Femur (tissue), 1 donor: Measurements from ENCODE around the gene RASAL2.
"Not testable (repeated sequence)": the region's sequence is repeated elsewhere in the genome, so short reads cannot be mapped to it uniquely, and the experiment has no call there.

Source experiments
- DNase-seq: peaks from one replicate; pipeline ENCODE4 v3.0.0-alpha.2; 2017

The RASAL2 gene

GRCh38 chr1:178500091-178500770 is 406.3 kb downstream of the RASAL2 start:
- no peak for DNase-seq

GRCh38 chr1:178500936-178501554 is 407.1 kb downstream of the RASAL2 start:
- no peak for DNase-seq

- DNase-seq, result peak; percentile 74
Measured at GRCh38 chr1:178501705-178502329, 407.9 kb downstream of the RASAL2 start.

DNA sequence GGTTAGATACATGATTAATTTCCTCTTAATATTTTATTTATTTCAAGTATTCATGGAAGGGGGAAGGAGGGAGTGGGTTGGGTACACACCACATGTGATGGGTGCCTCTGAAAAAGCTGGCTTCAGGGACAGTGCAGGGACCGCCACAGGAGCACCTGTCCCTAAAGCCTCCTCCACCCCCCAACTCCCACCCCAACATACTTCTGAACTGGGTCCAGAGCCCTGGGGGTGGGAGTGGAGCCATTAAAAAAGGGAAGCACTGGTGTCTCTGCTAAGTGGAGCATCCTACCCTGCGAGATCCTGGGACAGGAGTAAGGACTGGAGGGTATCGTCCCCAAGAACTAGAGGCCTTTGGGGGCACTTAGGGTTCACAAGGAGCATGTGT is 408.4 kb downstream of the RASAL2 start:
- DNase-seq, result no peak

DNA sequence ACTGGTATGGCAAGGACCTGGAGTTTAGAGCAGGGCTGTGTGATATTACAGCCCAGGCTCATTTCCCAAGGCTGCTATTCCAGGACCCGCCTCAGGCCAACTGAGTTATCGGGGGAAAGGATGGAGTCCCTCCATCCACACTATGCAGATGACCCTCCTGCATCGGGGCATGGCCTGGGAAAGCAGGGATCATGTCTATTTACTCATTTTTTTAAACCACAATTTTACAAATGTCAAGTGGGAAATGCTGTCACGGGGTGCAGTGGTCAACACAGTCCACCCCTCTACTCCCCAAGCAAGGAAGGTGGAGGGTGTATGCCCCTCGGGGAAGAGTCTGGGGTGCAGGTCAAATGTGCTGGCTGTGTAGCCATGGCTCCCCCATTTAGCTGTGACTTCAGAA is 409.0 kb downstream of the RASAL2 start:
- no peak for DNase-seq

GRCh38 chr1:178503316-178503715 is 409.4 kb downstream of the RASAL2 start:
- DNase-seq, result not testable (repeated sequence)

GRCh38 chr1:178503849-178504248 is 409.9 kb downstream of the RASAL2 start:
- DNase-seq, result no peak

DNA sequence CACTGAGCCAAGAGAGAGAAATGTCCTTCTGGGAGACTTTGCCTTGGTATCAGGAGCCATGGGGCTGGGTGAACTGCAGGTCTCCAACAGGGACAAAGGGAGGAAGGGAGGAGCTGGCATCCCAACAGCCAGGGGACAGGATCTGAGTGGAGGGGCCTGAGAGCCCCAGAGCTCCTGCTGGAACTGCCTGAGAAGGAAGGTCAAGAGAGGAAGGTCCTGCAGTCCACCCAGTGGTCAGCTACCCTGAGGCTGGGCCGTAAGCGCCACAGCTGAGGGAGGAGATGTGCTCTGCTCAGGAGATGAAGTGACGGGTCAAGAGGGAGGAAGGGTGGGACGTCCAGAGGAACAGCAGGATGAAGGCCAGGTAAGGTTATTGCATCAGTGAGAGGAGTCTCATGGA is 410.4 kb downstream of the RASAL2 start:
- DNase-seq, result no peak

DNA sequence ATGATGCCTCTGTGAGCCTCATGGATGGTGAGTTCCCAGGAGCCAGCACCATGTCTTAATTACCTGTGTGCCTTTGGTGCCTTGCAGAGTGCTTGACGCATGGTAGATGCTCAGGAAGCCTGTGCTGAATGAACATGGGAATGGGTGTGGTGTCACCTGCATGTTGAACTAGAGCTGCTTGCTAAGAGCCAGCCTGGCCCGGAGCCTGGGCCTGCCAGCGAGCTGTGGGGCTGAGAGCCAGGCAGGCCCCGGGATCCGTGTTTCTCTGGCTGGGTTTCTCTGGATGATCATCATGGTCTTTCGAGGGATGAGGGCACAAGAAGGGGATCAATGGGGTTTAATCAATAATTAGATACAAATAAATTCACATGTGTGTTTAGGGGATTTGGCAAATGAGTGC is 412.3 kb downstream of the RASAL2 start:
- DNase-seq, result no peak

- DNase-seq, result no peak
Measured at GRCh38 chr1:178506669-178507068, 412.8 kb downstream of the RASAL2 start.

- DNase-seq, result no peak
Measured at GRCh38 chr1:178509414-178510007, 415.6 kb downstream of the RASAL2 start.

- no peak for DNase-seq
Measured at GRCh38 chr1:178510155-178510554, 416.3 kb downstream of the RASAL2 start.

GRCh38 chr1:178512566-178513277 is 418.8 kb downstream of the RASAL2 start, which contains the start of gene TEX35:
Gene TEX35 (plus strand): TSS chr1:178513109. CDS start chr1:178513189, 80 bp downstream.
- DNase-seq, result no peak

DNA sequence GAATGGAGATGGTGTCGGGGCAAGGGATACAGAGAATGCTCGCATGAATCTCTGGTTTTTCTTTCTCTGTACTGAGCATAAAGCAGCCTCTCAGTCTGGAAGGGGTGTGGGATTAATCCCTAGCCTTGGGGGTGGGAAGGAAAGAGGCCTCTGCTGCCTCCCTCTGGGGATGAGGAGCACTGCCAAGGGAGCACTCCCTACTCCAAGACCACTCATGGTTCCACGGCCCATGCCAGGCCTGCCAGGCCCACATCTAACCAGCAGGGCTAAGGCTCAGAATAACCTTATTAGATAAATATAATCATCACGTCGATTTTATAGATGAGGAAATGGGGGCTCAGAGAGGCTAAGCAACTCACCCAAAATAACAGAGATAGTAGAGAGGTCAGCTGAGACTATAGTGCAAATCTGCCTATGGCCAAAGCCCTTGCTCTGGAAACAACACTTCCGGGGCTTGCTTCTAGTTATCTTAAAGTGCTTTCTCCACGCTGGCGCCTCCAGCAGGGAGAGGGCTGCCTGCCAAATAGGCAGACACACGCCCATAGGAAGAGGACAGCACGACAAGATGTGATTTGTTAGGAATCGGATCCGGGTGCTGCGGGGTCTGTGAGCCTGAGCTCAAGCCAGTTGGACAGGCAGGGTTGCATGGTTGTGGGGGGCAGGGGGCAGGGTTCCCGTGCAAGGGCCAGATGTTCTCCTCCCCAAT is 419.5 kb downstream of the RASAL2 start:
- DNase-seq, result no peak

DNA sequence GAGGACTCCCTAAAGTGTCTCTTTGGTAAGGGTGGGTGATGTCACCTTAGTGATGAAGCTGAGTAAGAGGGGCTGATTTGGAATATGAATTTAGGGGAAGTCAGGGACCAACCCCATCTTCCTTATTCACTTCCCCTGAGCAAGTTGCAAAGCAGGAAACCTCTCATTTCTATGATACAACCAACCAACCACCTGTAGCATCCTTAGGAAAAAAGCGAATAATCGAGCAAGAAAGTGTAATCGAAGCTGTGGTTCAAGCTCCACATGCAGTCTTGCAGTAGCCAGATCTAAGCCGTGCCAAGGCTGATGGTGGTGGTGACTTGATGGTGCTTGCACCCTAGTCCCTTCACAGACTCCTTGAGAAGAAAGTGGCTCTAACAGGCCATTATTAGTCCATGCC is 422.2 kb downstream of the RASAL2 start:
- DNase-seq, result no peak

DNA sequence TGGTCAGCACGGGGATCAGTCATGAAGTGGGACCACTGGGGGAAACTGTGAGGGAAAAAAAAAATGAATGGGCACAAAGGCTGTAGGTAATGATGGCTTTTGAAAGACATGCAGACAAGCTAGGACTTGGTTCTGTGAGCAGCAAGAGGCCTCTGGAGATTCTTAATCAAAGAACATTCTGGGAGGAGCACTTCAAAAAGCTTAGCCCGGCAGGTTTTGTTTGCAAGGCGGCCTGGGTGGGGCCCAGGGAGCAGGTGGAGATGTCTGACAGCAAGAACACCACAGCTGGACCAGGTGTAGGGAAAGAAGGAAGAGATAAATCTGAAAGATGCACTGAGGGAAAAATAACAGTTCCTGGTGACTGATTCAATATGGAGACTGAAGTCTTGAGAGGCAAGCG is 425.0 kb downstream of the RASAL2 start:
- no peak for DNase-seq

DNA sequence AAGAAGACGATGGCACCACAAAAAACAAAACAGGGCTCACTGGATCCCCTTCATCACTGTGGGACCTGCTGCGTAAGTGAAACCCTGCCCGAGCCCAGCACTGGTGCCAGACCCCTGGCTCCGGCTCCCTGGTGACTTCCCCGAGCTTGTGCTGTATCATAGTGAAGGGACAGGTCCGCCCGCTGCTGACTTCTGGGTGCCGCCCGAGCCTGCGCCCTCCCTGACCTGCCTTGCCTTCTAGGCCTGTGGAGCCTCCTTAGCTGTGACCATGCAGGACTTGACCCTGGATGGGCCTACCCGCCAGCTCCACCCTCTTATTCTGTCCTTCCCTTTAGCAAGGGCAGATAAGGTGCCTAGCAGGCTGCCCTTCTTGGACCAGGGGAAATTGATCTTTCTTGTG is 426.9 kb downstream of the RASAL2 start:
- DNase-seq, result no peak

GRCh38 chr1:178521241-178521640 is 427.3 kb downstream of the RASAL2 start:
- no peak for DNase-seq

DNA sequence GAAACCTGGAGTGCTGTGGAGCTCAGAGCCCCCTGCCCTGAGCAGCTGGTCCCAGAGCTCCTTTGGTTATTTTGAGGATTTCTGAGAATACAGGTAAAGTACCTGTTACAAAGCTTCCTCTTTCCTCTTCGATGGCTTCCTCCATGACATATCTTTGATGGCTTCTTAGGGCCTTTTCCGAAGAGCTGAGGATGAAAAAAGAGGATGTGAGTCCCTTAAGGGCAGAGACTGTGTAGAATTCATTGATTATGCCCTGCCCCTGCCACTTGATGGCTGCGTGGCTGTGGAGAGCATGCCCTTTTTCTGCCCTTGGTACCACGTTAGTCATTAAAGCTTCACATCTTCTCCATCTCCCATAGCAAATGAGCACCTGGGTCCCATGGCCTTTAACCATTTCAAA is 433.2 kb downstream of the RASAL2 start:
- DNase-seq, result no peak

DNA sequence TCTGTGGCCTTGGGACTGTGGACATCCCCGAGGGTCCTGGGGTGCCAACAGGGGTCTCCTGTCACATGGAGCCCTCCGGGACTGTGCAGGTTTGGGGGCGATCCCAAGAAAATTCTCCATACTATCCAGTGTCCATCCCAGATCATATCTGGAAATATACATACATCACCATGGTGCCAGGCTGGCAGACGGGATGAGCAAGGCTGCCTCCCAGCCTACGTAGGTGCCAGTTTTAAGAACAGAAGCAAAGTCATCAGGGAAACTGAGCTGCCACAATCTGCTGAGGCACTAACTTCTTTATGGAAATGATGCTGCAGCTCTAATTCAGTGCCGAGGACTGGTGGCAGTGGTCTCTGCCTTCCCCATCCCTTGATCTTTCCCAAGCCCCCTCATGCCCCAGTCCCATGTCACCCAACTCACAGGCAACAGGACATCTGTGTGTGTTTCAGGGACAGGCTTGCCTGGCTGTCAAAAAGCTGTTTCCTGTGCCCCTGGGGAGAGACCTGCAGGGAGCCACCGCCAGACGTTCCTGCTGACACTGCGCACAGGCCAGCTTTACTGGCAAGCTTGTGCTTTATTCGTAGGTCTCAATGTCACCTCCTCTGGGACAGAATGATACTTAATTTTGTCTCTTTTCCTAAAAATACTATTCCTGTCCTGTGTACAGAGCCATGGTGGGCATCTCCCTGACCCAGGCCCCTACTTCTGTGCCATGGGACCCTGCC is 434.5 kb downstream of the RASAL2 start:
- DNase-seq, result no peak

- DNase-seq, result no peak
Measured at GRCh38 chr1:178528953-178529335, 435.0 kb downstream of the RASAL2 start.
